Astrocyte of the cerebellum (primary cell): ENCODE results near the gene UTP15.

Experiments
- DNase-seq: peaks from one replicate; pipeline ENCODE4 v3.0.0-alpha.2; 2011; ENCODE audit warnings: low read depth
- H3K4me3 ChIP-seq: 2 replicates; pipeline ENCODE4 v1.5.1; 2011; ENCODE audit warnings: mild to moderate bottlenecking, low read depth, low read length, moderate library complexity
- CTCF ChIP-seq: IDR thresholded peaks from 2 replicates; pipeline ENCODE4 v1.5.1; 2012; ENCODE audit warnings: low read length, low read depth, moderate library complexity, mild to moderate bottlenecking; ENCODE audit errors: missing control alignments
- in situ Hi-C: cut with HindIII; loops from 2 replicates; pipeline ENCODE4 v1.10.0; 2017; ENCODE audit warnings: low sequenced_read_pairs

UTP15 gene

GRCh38 chr5:73558950-73559349, 6.6 kb upstream of the UTP15 start:
- TF ChIP-seq CTCF = no peak
- DNase-seq = no peak
- no peak overlapping the region for H3K4me3 ChIP-seq
- in situ Hi-C loops = no loop called here

DNA sequence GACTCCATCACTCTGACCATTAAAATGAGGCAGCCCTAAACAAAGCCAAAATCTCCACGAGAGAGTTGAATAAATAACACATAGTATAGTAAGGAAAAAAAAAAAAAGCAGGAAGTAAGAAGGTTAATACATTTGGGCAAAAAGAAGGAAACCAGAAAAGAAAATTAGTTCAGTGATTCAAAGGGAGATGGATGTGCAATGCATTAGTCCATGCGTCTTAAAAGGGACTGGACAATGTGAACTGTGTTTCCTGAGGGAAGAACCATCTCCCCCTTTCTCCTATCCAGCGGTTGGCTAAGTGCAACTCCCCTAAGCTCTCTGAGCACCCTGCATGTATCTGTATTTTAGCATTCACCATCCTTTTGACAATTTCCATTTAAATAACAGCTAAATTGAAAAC, 1.5 kb upstream of the UTP15 start:
- DNase-seq = no peak

DNA sequence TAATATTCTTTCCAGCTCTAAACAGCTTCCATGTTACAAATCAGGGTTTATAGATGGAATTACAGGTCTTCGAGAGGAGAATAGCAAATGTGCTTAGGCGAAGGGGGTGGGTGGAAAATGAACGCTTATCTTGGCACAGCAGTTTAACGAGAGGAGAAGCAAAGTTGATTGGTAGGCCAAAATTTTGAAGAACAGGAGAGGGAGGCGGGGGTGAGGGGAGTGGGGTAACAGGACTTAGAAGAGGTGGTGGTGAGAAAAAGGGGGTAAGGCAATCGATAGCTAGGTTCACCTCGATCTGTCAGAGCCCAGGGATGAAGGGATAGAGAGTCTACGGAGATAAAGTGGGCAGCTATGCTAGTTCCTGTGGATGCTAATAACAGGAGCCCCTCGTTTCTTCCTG, 868 bp upstream of the UTP15 start:
- in situ Hi-C loops = no loop called here
- no peak for TF ChIP-seq CTCF
- peak overlapping the region; percentile 88 for H3K4me3 ChIP-seq
- DNase-seq = no peak

More for the DNA sequence above, 1.5 kb upstream of the UTP15 start:
- peak overlapping the region; percentile 88 for H3K4me3 ChIP-seq
- in situ Hi-C loops = no loop called here
- no peak for TF ChIP-seq CTCF

DNA sequence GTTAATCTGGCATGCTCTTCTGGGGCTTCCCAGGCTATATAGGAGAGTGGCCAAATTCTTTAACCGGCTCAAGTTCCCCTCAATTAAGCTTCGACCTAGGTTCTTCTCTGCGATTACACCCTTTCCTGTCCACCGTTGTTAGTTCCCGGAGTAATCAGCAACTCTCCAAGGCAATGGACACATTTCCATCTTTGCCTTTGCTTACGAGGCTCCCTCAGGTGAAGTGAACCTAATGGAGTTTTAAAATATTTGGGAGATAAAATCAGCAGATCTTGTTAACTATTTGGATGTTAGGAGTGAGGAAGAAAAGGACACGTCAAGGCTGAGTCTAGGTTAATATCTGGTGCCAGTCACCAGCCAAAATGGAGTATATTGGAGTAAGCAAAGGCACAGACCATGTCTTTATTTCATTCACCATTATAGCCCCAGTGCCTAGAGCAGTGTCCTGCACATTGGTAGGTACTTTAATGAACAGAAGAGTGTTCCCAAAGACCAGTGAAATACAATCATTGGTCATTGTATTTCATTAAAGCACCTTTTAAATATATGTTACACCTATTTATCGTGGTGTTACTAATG, 515 bp downstream of the UTP15 start:
- DNase-seq = no peak
- in situ Hi-C loops = no loop called here
- H3K4me3 ChIP-seq = peak overlapping the region; percentile 88
- no peak for TF ChIP-seq CTCF

GRCh38 chr5:73582285-73583145, 17.0 kb downstream of the UTP15 start:
- H3K4me3 ChIP-seq = no peak overlapping the region
- DNase-seq = no peak
- in situ Hi-C loops = loop anchor here (25.0 kb wide), 1 partner anchor 1080 kb away; no protein-coding TSS in a partner anchor
- TF ChIP-seq CTCF = no peak

DNA sequence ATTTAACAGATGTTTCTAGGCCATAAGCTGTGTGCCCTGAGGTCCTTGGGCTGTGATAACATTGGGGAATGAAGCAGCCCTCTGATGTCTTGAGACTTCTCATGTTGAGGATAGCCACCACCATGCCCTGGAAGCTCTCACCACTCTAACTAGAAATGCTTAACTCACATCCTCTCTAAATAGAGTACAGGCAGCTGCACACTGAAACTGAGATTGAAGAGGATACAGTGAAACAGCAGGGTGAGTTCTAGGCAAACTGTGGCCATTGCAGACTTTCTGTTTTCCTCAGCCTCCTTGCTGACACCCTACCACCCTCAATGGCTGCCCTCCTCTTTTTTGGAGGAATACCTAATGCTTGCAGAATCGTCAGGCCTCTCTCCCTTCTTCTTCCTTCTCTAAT, 22.4 kb downstream of the UTP15 start:
- DNase-seq = no peak
- no peak for TF ChIP-seq CTCF
- in situ Hi-C loops = loop anchor here (25.0 kb wide), 1 partner anchor 1074 kb away; no protein-coding TSS in a partner anchor
- no peak overlapping the region for H3K4me3 ChIP-seq
